OCI-LY3 (cell line): ENCODE measurements around the gene OXNAD1.

Experiments used
- CTCF ChIP-seq: fragments of 200-600, 300-600 bp; sonication (generic); IDR thresholded peaks from 2 replicates; pipeline ENCODE4 v1.5.1; 2014; ENCODE audit warnings: antibody characterized with exemption, low read length, low read depth
- EZH2phosphoT487 ChIP-seq: fragments of 200-600 bp; shearing (Covaris generic); IDR thresholded peaks from 2 replicates; pipeline ENCODE4 v1.6.1; 2018; ENCODE audit warnings: antibody characterized with exemption, mixed run types, low read depth

- TF ChIP-seq CTCF = no peak
- no peak for TF ChIP-seq EZH2phosphoT487
These were observed 21.1 kb downstream of the OXNAD1 start for GRCh38 chr3:16286161-16286560.
